Tibial nerve (tissue), 4 donors: ENCODE results near the gene GPC6. TPM values are rescaled to one million over a fixed set of nuclear protein-coding genes. Genes with fewer than 3 reads are reported as not detected.

Source experiments
- DNase-seq, 2 donors: peaks; one replicate each; pipeline ENCODE4 v3.0.0-alpha.2; 2019; ENCODE audit warnings: low spot score in 2 of 2
- H3K27ac ChIP-seq, 4 donors: fragments of 200-600 bp; sonication (generic) in 3 of 4; one replicate each; pipeline ENCODE4 v1.5.1; 2017 to 2019; ENCODE audit warnings: mild to moderate bottlenecking in 1 of 4
- H3K27me3 ChIP-seq, 2 donors: fragments of 200-600 bp; sonication (generic) in 1 of 2; one replicate each; pipeline versions ENCODE4 v1.5.1 to v1.6.0; 2017 to 2019
- H3K36me3 ChIP-seq, 3 donors: fragments of 200-600 bp; sonication (generic); one replicate each; pipeline ENCODE4 v1.5.1; 2018 to 2019
- H3K4me1 ChIP-seq, 4 donors: fragments of 200-600 bp; sonication (generic) in 3 of 4; one replicate each; pipeline ENCODE4 v1.5.1; 2017 to 2019
- H3K4me3 ChIP-seq, 4 donors: fragments of 200-600 bp; sonication (generic) in 3 of 4; one replicate each; pipeline ENCODE4 v1.5.1; 2017 to 2019; ENCODE audit warnings: mild to moderate bottlenecking in 1 of 4, moderate library complexity in 1 of 4
- H3K9me3 ChIP-seq, 4 donors: fragments of 200-600 bp; sonication (generic) in 3 of 4; one replicate each; pipeline ENCODE4 v1.5.1; 2017 to 2019
- EP300 ChIP-seq, 2 donors: sonication (generic); formaldehyde crosslinking; IDR thresholded peaks; one replicate each; pipeline ENCODE4 v1.6.1; 2017; ENCODE audit warnings: antibody characterized with exemption in 2 of 2, mild to moderate bottlenecking in 1 of 2
- POLR2A ChIP-seq, 2 donors: fragments of 450-650 bp; IDR thresholded peaks; one replicate each; pipeline ENCODE4 v1.6.1; 2017; ENCODE audit warnings: antibody characterized with exemption in 2 of 2, mild to moderate bottlenecking in 2 of 2, moderate library complexity in 2 of 2
- WGBS, 2 donors: methylation state at CpG; one replicate each; pipeline ENCODE4 v1.1.5; 2018; 5-methylcytosine and 5-hydroxymethylcytosine counted together
- total RNA-seq, 4 donors: library from RNA; depleted of rRNA; stranded (reverse); fragments of >200 nt; gene quantifications; one replicate each; pipeline ENCODE4 v1.1.0, GENCODE V29; 2016
- TF ChIP-seq, protein P1 (sequence below), 5 experiments: fragments of 200-600 bp in 3 of 5; fragments of 450-650 bp in 2 of 5; sonication (generic) in 3 of 5; IDR thresholded peaks; one replicate each; pipeline ENCODE4 v1.5.1; 2016 to 2019; ENCODE audit warnings: antibody characterized with exemption in 5 of 5, mild to moderate bottlenecking in 3 of 5, moderate library complexity in 2 of 5

The GPC6 gene
- total RNA-seq, 4 donors from 2014 or later = 21.9 to 39.5 (median 29.8) TPM

DNA sequence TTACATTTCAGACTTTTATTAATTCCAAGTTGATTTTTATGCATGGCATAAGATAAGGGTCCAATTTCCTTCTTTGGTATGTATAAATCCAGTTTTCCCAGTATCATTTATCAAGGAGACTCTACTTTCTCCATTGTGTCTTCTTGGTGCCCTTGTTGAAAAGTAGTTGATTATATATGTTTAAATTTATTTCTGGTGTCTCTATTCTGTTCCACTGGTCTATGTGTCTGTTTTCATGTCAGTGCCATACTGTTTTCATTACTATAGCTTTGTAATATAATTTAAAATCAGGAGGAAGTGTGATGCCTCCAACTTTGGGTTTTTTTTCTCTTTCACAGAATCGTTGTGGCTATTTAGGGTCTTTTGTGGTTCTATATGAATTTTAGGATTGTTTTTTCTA lies 1019.9 kb downstream of the GPC6 start:
- H3K9me3 ChIP-seq = peaks cover 0 to 19% (median 4%) of the 10 kb centered on the region in 4 donors
- H3K4me3 ChIP-seq = no peak overlapping the region
- WGBS, 2 donors = 84 to 93% methylated on average over 1 of the region's 1 CpG
- DNase-seq = no peak
- H3K36me3 ChIP-seq = no peaks in the 10 kb centered on the region
- peaks cover 0 to under 1% (median 0%) of the 10 kb centered on the region in 4 donors for H3K4me1 ChIP-seq
- H3K27me3 ChIP-seq = no peaks in the 10 kb centered on the region
- TF ChIP-seq POLR2A (IDR thresholded peaks at IDR 0.05) (no peak), EP300 (IDR thresholded peaks at IDR 0.05) (no peak)
- TF ChIP-seq, protein P1, sequence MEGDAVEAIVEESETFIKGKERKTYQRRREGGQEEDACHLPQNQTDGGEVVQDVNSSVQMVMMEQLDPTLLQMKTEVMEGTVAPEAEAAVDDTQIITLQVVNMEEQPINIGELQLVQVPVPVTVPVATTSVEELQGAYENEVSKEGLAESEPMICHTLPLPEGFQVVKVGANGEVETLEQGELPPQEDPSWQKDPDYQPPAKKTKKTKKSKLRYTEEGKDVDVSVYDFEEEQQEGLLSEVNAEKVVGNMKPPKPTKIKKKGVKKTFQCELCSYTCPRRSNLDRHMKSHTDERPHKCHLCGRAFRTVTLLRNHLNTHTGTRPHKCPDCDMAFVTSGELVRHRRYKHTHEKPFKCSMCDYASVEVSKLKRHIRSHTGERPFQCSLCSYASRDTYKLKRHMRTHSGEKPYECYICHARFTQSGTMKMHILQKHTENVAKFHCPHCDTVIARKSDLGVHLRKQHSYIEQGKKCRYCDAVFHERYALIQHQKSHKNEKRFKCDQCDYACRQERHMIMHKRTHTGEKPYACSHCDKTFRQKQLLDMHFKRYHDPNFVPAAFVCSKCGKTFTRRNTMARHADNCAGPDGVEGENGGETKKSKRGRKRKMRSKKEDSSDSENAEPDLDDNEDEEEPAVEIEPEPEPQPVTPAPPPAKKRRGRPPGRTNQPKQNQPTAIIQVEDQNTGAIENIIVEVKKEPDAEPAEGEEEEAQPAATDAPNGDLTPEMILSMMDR (IDR thresholded peaks at IDR 0.05) = no peak
- H3K27ac ChIP-seq = no peak overlapping the region

DNA sequence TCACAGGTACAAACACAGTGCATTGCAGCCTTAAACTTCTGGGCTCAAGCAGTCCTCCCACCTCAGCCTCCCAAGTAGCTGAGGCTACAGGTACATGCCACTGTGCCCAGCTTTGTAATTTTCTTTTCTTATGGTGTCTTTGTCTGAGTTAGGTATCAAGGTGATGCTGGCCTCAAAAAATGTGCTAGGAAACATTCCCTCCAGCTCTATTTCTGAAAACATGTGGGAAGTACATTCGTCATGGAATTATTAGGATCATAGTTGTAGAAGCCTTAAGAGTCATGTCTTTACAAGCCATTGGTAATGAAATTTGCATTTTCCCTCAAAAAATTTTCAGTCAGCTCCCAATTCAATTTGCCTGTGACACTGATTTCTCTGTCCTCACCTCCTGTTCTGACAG lies 1021.3 kb downstream of the GPC6 start:
- H3K27me3 ChIP-seq = no peaks in the 10 kb centered on the region
- no peak overlapping the region for H3K4me3 ChIP-seq
- no peak for TF ChIP-seq EP300 (IDR thresholded peaks at IDR 0.05)
- TF ChIP-seq, protein P1 (IDR thresholded peaks at IDR 0.05) = no peak
- no peak for TF ChIP-seq POLR2A (IDR thresholded peaks at IDR 0.05)
- no peak for DNase-seq
- 87 to 100% methylated on average over 1 of the region's 1 CpG for WGBS, 2 donors
- H3K9me3 ChIP-seq = peaks cover 0 to 19% (median 4%) of the 10 kb centered on the region in 4 donors
- no peaks in the 10 kb centered on the region for H3K36me3 ChIP-seq
- H3K4me1 ChIP-seq = peaks cover 0 to 9% (median 2%) of the 10 kb centered on the region in 4 donors
- H3K27ac ChIP-seq = no peak overlapping the region

DNA sequence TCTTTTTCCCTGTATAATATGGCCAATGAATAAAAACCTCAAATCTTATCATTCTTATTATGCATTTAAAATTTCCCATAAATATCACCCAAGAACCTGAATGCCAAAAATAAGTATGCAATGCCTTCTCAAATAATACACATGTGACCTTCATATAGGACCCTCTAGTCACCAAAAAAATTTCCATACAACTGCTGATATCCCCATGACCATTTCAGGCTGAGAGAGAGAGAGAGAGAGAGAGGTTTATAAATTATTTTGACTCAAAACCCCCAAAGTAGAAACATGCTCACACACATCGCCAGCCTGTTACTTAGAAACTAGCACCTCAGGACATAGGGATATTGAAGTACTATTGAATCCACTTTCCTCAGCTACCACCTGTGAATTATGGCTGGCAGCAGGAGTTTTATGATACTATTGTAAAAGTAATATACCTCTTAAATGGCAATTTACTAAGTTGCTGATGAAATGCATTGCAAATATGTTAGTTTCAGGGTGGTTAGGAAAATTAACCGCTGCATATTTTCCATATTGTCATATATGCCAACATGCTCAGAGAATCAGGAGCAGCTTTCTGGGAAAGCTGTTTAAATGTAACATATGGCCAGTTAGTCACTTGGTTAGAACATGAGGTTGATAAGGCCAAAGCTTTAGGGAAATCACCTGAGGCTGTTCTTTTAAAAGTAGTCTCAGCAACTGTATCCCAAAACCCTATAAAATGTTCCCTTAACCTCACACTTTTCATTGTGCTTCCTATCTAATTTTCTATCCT lies 1022.0 kb downstream of the GPC6 start:
- Histone ChIP-seq H3K27me3 (no peaks in the 10 kb centered on the region), H3K9me3 (peaks cover 0 to 19% (median 4%) of the 10 kb centered on the region in 4 donors), H3K27ac (no peak overlapping the region), H3K36me3 (no peaks in the 10 kb centered on the region), H3K4me3 (no peak overlapping the region), H3K4me1 (peaks cover 0 to 9% (median 2%) of the 10 kb centered on the region in 4 donors)
- DNase-seq = no peak
- 93 to 96% methylated on average over 2 of the region's 2 CpGs for WGBS, 2 donors
- TF ChIP-seq EP300 (IDR thresholded peaks at IDR 0.05) = no peak

DNA sequence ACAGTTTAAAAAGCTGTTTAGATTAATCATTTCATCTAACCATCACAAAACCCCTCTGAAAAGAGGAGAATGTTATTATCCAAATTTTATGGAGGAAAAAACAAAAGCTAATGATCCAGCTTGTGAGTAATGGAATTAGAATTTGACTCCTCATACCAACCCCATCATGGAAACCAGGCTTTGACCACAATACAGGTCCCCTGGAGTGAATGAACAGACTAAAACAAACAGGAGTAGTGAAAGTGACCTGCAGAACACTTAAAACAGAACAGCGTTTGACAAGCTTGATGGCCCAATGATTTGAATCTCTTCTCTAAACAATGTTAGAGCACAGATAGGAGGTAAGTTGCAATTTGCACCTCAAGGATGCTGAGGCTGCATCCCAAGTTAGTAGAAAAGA lies 1022.9 kb downstream of the GPC6 start:
- Histone ChIP-seq H3K9me3 (peaks cover 0 to 19% (median 4%) of the 10 kb centered on the region in 4 donors), H3K27me3 (no peaks in the 10 kb centered on the region), H3K36me3 (no peaks in the 10 kb centered on the region), H3K27ac (no peak overlapping the region), H3K4me3 (no peak overlapping the region), H3K4me1 (peaks cover 0 to 9% (median 2%) of the 10 kb centered on the region in 4 donors)
- WGBS, 2 donors = 27 to 50% methylated on average over 1 of the region's 1 CpG
- no peak for DNase-seq
- TF ChIP-seq, protein P1 (IDR thresholded peaks at IDR 0.05) = no peak
- no peak for TF ChIP-seq POLR2A (IDR thresholded peaks at IDR 0.05)
- no peak for TF ChIP-seq EP300 (IDR thresholded peaks at IDR 0.05)

DNA sequence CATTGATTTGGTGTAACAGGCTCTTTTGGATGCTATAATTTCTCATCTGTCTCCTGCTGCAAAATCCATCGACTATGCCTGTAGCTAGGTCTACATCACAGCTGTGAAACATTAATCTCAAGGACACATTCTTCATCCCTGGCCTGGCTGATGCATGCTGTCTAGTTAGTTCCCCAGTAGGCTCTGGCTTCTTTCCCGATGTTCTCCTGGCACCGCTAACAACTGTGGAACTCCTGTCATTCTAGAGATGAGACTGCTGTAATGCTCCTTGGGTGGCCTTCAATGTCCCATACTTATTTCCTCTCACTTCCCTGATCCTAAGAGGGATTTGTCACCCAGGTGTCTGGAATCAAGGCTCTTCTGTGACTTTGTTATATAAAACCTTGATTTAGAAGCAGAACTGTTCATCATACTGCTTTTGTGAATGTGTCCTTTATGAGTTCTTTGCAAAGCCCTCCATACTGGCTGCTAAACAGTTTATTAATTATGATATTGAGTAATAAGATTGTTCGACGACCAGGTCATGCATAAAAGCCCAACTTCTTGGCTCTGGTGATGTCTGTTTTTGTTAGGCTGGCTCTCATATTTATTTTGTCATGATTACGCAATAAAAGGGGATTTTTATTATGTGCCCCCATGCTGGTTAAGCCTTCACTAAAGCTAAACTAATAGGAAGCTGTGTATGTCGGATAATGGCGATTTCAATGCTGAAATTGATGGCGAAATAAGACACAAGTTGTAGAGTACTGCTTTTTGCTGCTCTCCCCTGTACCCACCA lies 1025.4 kb downstream of the GPC6 start:
- Histone ChIP-seq H3K27me3 (no peaks in the 10 kb centered on the region), H3K27ac (no peak overlapping the region), H3K36me3 (no peaks in the 10 kb centered on the region), H3K4me3 (no peak overlapping the region), H3K4me1 (peaks cover 0 to 9% (median 2%) of the 10 kb centered on the region in 4 donors), H3K9me3 (peaks cover 0 to 2% (median 0%) of the 10 kb centered on the region in 4 donors)
- TF ChIP-seq, protein P1 (IDR thresholded peaks at IDR 0.05) = no peak
- TF ChIP-seq EP300 (IDR thresholded peaks at IDR 0.05) = no peak
- no peak for TF ChIP-seq POLR2A (IDR thresholded peaks at IDR 0.05)
- 53 to 56% methylated on average over 9 of the region's 9 CpGs for WGBS, 2 donors
- DNase-seq = no peak
